Germinal center (tissue), 1 donor: ENCODE results near the gene PIP5K1B.

Experiments used
- DNase-seq: peaks from one replicate; pipeline ENCODE4 v3.0.0; 2012; ENCODE audit warnings: mixed read lengths, low spot score

PIP5K1B gene

DNA sequence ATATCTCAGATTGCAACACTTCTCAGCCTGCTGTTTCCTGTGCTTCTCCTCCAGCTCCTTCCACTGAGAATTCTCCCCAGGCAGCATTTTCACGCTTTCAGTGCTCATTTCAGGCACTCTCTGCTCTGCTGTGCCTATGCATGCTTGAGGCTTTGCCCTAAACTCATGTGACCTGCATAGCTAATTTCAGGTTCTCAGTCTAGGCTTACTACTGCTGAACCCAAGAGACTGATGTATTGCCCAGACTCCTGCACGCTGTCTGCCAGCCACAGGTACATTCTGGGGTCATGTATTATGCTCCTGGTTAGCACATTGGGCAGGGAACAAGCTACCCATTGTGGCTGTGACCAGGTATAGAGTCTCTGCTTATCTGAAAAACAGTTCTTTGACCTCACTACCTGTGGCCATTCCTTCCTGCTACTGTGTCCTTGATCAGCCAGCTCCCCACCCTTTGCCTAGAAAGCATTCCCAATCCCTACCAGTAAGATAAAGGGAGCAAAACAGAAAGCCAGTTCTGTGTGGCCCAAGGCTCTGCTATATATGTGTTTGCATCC lies 34.7 kb downstream of the PIP5K1B start:
- no peak for DNase-seq

DNA sequence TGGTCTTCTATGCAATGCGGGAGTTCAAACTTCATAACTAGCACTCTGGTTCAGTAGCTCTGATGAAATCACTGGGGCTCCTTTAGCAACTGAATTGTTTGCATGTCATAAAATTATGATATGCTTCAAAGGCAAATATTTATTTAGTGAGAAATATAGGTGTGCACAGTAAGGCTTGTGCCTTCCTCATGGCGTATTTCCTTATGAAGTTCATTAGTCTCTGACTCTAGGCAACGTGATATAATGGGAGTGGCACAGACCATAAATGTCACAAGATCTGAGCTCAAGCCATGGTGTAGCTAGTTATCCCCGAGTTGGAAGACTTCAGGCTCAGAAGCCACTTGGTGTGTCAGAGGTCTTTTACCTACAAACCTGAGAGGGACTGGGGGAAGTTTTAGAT lies 35.5 kb downstream of the PIP5K1B start:
- DNase-seq, result no peak

DNA sequence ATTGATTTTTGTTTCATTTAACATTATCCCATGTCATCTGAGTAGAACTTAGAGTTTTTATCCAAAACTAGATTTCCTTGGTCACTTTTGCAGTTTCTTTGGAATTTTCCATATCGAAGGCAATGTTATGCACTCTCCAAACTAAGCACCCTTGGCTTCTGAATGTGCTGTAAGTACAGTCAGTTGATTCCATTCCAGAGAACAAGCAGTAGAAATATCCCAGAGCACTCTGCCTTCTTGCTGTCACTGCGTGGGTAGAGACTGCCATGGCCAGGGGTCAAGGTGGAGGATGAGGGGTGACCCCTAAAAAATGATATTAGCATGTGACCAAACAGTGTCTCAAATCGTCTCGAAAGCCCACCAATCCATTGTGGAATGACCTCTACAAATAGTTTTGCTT lies 36.2 kb downstream of the PIP5K1B start:
- DNase-seq, result no peak

DNA sequence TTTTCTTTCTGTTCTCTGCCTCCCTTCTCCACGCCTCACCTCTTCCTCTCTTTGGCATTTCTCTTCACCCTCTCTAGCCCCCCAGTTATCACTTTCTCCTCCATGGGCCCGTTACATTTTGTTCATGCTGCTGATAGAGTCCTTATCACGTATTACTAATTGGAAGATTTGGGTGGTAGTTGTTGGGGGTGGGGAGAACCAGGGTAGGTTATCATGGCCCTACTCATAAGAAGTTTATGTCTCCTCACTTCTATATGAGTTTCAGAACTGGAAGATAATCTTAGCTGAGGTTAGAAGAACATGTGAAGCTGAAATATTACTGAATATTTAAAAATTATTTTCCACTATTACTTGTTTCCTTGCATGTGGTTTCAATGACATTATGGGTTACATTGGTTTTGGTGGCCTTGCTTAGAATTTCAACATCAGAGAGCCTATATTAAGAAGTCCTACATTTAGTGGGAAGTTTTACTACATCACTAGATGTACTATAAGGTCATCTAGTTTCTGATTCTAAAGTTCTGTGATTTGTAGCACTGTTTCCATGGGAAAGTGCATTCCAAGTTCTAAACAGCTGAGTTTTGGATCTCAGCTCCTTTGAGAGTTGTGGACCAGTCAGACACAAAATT lies 36.8 kb downstream of the PIP5K1B start:
- DNase-seq, result no peak

DNA sequence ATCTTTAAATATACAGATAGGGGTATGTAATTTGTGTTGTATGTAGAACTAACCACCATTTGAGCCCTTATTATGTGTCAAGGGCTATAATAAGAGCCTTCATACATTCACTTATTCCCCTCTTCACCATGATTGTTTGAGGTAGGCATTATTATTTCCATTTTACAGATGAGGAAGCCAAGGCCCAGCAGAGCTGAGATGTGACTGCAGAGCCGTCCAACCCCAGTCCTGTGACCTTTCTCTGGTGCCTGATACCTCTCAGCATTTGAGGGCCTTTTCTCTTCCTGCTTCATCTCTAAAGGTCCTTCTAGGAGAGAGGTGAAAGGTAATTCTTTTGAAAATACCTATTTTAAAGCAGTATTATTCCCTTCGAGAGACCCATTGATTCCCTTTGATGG lies 37.3 kb downstream of the PIP5K1B start:
- DNase-seq, result no peak

DNA sequence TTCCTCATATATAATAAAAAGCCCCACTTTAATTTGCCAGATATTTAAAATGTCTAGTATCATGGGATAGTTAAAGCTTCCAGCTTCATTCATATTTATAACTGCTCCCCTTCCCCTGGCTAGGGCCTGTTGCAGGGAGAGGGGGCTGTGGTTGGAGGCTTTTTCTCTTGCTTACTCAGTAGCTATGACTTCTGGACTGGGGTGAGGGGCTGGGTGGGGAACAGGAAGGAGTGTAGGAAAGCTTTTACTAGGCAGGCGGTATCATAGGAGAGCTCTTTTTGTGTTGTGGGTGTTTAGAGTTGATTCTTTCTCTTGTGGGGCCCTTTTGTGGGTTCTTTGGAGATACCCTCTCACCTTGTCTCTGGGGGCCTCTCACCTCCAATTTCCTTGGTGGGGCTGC lies 39.4 kb downstream of the PIP5K1B start:
- DNase-seq, result no peak

DNA sequence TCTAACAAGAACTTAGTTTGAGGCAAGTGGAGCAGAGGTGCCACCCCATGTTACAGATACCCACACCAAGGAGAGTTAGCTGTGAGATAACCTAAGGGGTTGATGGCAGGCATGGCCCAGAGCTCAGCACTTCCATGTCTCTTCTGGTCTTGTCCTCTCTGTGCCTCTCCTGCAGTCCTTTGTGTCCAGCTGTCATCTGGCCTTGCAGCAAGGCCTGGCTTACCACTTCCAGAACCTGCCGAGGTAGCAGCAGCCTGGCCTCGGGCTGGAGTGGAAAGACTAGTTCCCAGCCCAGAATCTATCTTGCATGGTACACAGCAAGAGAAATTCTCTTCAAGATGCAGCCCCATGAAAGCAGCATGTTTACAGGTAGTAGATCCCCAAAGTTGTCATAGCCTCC lies 41.5 kb downstream of the PIP5K1B start:
- DNase-seq, result no peak

DNA sequence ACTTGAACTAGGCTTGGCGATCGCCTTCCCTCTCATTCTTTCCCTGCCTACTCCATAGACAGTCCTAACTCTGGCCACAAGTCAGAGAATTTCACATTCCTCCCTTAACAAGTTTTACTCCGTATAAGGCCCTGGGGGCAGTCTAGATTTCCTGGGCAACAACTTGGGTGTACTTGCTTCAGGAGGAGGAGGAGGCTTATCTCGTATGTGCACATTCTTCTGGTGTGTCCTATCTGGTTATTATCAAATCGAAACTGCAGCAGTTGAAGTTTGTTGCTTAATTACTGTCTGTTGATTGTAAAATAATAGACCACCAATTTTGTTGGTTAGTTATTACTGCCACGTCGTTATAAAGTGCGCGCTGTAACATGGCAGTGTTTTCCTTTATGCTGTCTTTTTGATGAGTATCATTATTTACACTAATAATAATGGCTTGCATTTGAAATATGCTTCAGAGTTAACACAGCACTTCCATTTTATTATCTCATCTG lies 42.0 kb downstream of the PIP5K1B start:
- DNase-seq, result no peak

DNA sequence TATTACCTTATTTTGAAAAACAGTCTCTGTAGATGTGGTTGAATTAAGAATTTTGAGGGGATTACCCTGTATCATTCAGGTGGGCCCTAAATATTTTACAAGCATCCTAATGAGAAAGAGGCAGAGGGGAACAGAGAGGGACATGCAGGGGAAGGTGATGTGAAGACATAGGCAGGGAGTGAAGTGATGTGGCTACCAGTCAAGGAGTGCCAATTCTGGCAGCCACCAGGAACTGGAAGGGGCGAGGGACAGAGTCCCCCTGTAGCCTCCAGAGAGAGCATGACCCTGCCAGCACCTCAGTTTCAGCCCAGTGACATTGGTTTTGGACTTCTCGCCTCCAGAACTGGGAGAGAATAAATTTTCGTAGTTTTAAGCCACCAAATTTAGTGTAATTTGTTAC lies 44.1 kb downstream of the PIP5K1B start:
- no peak for DNase-seq

DNA sequence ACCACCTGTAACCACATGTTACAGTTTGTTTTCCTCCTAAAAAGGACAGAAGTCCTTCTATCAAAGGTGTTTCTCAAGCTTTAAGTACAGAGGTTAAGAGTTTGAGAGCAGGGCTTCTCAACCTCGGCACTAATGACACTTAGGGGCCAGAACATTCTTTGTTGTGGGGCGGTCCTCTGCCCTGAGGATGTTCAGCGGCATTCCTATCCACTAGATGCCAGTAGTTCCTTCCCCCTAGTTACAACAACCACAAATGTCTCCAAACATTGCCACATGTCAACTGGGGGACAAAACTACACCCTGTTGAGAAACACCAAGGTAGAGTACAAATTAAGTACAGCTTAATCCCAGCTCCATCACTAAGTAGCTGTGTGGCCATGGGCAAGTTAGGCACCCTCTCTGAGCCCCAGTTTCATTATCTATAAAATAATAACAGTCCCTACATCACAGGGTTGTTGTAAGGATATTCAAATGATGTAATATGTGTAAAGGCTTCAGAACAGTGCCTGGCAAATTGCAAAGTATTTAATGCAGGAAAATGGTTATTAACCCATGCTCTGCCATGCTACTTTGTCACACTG lies 44.6 kb downstream of the PIP5K1B start:
- DNase-seq, result no peak

DNA sequence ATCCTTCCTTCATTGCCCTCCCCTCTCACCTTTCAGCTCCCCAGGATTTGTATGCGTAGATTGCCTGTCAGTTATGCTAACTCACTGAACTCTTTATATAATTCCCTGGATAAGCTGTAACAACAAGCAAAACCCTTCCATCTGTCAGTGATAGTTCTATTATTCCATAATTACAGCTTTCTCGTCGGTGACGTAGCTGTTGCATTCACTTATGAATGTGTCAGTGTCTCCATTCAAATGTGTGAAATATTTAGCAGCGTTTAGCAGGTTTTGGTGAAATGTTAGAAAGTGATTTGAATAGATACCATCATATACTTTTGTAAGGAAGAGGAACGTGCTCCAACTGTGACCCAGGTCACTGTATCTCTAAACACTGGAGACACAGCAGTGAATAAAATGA lies 45.2 kb downstream of the PIP5K1B start:
- DNase-seq, result no peak

DNA sequence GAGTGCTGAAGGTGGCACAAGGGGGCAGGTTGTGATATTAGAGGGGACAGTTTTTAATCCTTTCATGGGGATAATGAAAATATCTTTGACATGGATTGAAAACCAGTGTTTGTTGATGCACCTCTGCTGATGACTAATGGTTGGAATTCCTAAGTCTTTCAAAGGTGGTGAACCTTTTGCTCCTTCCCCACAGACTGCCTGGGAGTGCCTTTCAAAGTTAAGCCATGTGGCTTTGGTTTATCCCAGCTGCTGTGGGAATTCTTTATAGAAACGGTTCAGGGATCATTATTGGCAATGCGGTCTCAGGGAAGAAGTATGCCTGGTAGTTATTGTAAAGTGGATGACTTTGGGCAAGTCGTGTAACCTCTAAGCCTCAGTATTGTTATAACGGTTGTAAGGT lies 45.7 kb downstream of the PIP5K1B start:
- no peak for DNase-seq

DNA sequence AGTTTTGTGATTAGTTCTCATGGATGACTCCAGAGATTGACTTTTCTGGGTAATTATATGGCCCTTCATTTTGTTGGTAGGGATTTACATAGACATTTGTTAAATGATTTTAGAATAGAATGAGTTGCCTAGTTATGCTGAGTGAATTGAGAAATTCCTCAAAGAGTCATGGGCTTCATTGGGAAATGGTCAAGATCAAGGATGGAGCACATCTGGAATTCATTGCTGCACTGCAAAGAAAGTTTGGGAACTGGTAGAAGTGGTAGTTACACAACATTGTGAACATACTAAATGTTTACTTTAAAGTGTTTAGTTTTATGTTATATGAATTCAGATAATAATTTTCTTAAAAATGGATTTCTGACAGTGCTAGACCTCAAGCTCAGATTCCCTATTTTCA lies 46.5 kb downstream of the PIP5K1B start:
- DNase-seq, result no peak

DNA sequence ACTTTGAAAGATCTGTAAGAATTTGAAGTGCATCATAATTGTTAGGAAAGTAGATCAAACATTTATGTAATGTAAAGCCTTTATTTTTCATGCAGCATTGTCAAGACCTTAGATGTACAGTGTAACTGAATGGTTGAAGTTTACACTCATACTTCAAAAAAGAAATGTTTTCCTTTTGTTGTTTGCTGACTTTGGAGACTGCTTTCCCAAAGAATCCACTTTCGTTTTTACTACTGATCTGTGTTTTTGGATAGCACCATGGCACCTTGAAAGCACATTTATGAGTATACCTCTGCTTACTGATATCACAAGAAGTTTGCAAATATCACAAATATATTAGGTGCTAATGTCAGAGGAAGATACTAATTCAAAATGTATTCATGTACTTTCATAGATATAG lies 50.0 kb downstream of the PIP5K1B start:
- no peak for DNase-seq

DNA sequence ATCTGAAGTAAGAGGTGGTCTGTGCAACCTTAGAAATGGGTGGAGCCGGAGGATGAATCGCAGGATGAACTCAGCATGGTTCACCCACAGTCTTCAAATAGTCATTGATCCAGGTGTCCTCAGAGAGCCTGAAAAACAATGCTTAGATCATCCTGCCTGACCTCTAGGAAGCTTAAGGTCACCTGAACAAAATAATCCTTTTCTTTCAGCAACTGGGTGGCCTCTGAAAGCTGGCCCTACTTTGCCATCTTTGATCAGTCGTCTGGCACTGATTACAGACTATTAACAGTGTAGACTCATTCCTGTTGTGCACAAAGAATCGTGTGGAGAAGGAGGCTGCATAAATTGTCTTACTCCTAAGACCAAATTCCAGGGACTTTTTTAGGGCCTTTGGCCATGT lies 50.7 kb downstream of the PIP5K1B start:
- no peak for DNase-seq

DNA sequence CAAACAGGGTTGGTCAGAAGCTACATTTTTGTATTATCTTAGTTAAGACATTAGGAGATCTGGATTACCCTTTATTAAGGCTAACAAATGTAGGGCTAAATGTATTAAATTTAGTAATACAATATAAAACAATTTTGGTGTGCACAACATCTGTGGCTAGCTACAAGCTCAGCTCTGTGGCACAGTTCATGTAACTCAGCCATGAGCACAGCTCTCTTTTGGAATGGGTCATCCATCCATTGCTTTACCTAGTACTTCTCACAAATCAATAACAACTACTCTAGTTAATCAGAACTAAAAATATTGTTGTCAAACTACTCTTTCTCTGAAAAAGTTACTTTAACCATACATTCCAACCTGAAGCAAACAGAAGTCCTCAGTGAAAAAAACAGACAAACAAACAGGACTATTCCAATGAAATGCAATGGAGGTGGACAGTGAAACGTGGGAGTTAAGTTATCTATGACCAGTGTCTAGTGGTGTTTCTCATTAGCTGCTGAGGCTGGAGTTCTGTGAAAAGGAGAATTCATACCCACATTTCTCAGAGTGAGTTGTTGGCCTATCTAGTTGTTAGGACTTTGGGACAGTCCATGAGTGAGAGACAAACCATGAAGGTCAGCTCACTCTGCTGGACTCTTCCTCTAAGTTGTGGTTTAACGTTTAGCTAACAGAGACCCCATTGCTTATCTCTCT lies 55.1 kb downstream of the PIP5K1B start:
- no peak for DNase-seq

DNA sequence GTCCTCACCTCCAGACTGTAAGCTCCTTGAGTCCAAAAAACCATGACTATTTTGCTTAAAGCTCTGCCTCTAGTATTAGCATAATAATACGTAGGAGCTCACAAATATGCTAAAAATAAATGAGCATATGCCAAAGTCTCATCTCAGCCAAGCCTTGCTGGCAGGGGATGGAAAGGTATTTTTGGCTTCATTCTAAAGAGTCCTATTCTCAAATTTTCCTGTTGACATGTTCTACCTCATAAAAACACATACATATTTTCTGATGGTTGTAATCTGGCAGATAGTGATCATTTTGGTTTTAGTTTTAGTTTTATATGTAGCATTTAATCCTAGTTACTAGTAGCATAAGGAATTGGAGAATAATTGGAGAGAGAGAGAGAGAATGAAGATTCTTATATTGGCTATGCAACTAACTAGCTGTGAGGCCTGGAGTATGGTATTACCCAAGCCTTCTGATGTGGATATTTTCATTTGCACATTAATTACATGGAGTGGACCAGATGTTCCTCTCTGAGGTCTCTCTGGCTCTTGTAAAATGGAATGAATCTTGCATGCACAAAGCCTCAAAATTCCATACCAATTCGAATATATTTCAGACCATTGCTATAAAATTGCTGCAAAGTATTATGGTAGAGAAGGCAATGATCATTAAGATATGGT lies 55.8 kb downstream of the PIP5K1B start:
- DNase-seq, result no peak

DNA sequence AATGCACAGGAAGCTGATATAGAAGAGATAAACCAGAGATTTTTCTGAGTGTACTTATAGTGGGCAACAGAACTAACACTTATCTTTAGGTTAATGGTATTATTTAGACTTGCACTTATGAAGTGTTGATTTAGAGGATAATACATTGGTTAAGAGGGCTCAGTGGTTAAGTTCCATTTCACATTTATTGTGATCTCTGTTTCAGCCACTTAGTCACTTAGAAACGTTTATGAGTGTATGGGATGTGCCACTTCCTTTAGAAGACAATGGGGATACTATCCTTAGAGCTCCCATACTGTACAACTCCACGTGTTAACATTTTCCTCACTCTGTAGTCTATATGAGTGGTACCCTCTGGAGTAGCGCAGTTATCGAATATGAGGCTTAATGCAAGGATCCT lies 57.5 kb downstream of the PIP5K1B start:
- DNase-seq, result no peak

DNA sequence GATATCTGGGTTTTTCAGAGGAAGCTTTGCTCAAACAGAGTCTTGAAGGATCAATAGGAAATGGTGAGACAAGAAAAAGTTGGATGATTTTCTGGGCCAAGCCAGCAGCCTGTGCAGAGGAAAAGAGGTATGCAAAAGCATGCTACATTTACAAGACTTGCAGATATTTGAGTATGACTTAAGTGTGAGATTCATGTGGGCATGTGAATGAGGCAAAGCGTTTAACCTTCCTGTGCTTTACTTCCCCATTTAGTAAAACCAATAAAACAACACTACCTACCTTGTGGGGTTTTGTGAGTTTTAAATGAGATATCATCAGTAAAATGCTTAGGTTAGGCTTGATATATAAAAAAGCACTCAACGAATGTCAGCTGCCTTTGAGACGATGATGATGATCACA lies 58.1 kb downstream of the PIP5K1B start:
- DNase-seq, result no peak

DNA sequence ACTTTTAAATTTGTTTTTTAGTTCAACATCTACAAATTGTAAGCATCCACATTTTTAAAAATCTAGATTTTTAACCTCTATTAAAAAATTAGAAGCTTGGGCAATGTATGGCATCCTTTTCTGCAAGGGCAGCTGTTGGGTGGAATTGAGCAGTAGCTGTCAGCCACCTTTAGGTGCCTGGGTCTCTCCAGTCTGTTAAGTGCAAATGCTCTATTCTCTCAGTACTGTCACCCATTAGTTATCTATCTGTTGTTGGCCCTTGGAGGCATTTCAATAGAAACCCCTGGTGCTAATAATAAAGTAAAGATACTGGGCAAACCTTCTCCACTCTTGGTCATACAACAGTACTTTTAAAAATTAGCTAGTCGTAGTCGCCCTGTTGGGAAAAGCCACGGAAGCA lies 63.6 kb downstream of the PIP5K1B start:
- DNase-seq, result no peak

DNA sequence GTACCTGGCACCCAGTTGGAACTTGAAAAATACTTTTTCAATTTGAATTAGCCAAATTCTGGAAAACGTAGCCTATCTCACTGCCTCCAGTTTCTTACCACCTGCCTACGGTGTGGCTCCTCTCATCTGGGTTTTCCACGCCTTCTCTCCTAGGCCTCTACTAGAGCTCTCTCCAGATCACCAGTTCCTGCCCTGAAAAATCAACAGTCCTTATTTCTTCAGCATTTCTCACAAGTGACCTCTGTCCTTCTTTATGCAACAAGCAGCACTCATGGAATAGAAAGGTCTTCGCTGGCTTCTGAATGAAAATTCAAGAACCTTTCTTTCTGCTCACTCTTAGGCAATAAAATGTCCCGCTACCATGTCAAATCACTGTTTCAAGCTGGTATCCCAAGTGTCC lies 64.8 kb downstream of the PIP5K1B start:
- no peak for DNase-seq

DNA sequence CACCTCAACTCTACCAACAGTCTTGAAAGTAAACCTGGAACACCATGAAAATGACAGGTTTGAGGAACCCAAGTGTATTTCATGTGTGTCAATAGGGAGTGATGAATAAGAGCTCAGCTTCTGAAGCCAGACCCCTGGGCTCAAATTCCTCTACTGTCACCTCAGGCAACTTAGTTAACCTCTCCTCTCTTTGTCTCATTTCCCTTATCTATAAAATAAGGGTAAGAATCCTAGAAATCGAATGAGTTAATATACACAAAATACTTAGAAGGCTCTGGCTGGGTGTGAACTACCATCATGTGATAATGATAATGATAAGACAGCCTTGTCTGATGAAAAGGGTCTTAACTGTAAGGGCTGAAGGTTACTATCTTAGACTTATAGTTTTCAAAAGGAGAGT lies 66.3 kb downstream of the PIP5K1B start:
- DNase-seq, result no peak
